Fibroblast of skin of right quadriceps (primary cell): ENCODE measurements around the gene PRIMA1.

ENCODE experiments used
- DNase-seq: peaks from one replicate; pipeline ENCODE4 v3.0.0-alpha.2; 2013

Gene PRIMA1

DNA sequence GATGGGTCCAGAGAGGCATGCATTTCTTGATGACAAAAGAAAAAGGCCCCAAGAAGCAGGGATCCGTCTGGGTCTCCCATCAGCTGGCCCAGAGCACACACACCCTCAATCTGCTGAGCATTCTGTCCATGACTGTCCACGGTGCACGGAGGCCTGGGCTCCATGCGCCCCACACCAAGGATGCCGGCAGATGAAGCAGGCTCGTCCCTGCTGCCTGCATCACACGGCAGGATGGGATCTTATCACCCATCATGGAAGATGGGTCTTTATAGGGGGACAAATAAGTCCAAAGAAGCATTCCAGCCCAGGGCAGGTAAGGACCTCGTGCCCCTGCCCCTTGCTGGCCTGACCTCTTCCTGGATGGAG is 59.7 kb downstream of the PRIMA1 start:
- no peak for DNase-seq

DNA sequence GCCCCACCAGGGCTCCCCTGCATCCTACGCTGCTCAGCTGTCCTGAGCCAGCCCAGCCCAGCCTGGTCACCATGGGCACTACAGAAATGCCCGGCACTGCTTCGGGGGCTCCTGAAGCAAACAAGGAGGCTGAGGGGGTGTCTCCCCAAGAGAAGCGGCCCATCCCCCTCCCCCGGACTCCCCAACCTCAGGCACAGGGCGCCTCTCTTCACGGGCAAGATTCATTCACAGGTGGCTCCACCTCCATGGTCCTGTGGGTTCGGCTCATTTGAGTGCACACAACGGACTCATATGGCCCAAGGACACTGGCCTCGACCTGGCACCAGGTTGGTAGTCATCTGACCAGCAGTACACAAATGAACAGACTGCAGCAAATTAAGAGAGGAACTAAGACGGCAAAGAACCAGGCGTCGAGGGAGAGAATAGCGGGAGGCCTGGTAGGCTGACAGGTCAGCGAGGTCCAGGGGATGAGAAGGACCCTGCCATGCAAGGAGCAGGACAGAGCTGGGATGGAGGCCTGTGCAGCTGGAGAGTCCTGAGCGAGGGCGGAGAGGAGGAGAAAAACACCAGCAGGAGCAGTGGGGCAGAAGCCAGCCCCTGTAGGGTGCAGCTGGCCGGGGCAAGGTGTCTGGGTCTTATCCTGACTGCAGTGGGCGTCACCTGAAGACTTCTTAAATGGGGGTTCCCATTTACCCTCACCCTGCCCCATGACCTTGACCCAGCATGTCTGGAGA is 60.2 kb downstream of the PRIMA1 start:
- DNase-seq = no peak

DNA sequence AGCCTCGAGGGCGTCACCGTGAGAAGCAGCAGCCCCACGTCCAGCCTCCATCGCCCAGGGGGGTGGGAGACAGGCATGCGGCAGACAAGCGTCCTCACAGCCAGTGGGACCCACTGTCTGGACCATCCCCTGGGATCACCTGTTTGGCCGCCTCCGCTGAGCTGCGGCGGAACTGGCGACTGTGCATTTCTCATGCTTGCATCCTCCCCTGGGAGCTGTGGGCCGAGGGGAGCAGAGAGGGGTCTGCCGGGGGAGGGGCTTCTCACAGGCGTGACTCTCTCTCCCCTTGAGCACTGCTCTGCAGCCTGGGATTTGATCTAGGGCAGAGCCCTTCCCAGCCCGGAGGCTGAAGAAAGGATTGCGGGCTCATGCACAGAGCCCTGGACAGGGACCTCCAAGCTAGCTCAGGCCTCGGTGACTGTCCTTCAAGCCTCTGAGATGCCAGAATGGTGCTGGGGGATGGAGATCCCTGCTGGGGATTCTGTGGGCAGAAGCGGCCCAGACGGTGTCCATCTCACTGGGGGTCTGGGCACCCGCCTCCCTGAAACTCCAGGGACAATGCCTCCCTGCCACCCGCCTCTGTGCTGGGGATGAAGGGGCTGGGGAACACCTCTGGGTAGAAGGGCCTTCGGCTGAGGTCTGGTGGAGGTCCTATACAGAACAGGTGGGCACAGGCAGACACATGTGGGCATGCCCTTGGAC is 61.1 kb downstream of the PRIMA1 start:
- no peak for DNase-seq

DNA sequence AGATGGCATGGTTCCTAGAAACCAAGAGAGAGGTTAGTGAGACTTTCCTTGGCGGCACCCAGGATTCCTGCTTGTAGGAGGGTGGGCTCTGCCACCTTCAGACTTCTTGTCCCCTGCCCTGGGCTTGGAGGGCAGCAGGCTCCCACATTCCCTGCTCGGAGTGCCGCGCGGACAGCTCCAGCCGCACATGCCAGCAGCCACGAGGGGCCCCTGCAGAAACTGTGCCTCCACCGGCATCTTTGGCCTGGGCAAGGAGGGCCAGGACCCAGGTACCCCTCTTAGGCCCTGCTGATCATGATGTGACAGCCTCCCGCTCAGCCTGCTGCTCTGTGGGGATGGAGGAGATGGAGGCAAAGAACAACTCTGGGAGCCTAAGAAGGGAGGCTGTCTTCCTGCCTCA is 62.3 kb downstream of the PRIMA1 start:
- no peak for DNase-seq

DNA sequence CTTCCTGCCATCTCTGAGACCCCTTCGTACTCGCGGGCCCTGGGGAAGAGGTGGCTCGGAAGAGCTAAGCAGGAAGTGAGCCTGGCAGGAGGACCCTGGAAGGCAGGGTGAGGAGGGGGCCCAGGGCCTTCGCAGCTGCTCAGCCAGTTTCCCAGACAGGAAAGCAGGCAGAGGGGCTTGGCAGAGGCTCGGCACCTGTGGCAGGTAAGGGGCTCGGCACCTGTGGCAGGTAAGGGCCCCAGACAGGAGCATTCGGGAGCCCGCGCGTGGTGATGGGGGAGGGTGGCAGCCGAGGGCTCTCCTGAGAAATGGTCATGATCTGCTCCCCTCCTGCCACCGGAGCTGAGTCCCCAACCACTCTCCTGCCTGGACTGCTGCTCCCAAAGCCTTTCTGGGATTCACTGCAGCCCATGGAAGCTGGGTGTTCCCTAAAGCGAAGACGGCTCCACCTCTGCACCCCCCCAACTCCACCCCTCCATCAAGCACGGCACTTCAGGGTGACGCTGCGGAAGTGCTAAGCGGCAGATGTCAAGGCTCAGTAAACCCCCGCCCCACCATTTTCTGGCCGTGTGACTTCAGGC is 63.2 kb downstream of the PRIMA1 start:
- no peak for DNase-seq

DNA sequence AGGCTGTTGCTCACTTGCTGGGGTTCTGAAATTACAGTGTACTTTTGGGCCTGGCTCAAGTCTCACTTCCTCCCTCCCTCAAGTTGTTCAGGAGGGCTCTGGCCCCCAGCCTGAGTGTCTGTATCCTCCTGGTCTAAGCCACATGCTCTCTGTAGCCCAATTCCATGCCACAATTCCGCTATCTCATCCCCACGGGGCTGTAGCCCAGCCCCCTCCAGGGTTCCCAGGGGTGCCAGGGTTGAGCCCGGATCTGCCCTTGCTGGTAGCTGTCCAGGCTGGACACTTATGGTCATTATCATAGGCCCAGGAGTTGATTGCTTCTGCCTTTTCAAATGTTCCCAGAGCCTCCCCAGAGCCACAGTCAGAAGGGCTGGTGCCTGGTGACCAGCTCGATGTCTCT is 65.3 kb downstream of the PRIMA1 start:
- DNase-seq = no peak

DNA sequence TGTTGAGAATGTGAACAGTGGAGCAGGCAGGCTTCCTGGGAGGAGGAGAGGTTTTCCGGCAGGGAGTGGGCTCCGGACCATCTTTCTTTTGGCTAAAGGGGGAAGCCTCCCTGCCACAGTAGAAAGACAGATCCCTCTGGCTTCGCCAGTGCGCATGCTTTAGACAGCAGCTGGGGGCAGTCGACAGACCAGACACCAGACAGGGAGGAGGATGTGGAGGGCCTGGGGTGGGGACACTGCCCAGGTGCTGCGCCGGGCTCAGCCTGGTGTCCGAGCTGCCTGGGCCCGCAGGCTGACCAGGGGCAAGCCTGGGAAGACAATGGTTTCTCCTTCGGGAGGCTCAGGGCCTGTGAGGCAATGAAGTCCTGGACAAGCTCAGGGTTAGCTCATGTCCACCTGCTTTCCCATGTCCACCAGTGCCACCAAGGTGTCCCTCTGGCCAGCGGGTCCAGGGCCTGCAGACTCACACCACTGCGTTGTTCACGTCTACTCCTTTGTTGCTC is 67.3 kb downstream of the PRIMA1 start:
- DNase-seq = no peak

DNA sequence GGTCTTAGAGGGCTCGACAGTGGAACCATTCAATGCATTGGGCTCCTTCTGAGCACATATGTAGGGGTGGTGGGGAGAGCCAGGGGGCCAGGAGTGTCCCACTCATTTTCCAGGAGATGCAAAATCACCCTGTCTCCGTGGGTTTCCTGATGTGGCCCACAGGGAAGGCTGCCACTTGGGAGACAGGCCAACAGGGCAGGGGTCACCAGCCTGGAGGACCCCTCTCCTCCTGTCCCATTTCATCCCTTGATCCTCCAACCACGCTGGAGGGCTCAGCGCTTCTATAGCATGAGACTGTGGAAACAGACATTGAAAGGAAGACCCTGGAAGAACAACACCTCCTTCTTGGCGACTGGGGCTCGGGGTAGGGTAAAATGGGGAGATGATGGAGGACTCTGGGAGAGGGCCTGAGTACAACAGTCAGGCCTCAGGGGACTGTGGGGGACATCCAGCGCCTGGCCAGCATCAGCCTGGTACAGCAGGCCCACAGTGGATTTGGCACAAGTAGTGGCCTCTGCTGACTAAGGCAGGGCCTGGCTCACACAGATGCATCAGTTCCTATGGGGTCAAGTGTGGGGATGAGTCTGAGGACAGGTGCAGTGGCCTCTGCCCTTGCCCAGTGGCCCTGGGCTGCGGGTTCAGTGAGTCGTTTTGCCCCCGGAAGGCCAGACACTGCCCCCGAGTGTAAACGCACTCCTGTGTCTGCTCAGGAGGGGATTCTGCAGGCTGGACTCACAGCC is 68.0 kb downstream of the PRIMA1 start:
- no peak for DNase-seq

DNA sequence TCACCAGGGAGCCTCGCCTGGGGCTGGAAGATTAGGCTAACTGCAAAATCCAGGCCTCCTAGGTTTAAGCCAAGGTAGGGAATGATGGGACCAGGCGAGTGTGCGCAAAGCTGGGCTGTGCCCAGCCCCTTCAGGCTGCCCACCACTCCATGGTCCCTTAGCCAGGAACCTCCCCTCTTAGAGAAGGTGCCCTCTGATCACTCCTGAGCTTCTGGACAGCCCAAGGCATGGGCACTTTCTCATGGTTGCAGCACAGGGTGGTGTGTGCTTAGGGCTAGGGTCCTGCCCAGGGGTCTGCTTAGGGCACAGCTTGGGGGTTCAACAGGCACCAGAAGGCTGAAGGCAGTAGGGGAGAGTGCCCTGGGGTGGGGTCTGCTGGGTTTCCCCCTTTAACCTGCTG is 69.0 kb downstream of the PRIMA1 start:
- DNase-seq = no peak

DNA sequence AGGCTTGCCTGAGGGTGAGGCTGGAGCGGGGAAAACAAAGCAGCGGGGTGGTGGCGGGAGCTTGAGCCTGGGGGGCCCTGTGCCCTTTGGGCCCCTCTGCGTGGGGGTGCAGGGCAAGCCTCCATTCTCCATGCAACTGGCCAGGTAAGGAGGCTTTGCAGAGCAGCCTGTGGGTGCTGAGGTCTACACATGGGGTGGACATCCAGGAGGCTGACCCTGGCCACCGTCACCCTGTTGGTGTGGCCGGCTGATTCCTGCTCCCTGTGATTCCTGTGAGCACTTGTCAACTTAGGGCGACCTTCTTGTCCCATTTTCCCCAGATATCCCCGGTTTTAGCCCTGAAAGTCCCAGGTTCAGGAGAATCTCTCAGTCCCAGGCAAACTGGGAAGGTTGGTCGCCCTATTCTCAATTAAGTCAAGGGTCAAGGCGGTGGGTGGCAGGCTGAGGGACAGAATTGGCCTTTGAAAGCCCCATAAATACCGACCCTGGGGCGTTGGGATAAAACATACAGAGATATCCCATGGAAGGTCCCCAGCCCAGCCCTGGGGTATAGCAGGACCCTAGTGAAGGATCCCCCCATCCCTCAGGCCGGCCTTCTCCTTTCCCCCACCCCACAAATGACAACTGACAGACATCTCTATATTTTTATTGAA is 70.5 kb downstream of the PRIMA1 start:
- no peak for DNase-seq

DNA sequence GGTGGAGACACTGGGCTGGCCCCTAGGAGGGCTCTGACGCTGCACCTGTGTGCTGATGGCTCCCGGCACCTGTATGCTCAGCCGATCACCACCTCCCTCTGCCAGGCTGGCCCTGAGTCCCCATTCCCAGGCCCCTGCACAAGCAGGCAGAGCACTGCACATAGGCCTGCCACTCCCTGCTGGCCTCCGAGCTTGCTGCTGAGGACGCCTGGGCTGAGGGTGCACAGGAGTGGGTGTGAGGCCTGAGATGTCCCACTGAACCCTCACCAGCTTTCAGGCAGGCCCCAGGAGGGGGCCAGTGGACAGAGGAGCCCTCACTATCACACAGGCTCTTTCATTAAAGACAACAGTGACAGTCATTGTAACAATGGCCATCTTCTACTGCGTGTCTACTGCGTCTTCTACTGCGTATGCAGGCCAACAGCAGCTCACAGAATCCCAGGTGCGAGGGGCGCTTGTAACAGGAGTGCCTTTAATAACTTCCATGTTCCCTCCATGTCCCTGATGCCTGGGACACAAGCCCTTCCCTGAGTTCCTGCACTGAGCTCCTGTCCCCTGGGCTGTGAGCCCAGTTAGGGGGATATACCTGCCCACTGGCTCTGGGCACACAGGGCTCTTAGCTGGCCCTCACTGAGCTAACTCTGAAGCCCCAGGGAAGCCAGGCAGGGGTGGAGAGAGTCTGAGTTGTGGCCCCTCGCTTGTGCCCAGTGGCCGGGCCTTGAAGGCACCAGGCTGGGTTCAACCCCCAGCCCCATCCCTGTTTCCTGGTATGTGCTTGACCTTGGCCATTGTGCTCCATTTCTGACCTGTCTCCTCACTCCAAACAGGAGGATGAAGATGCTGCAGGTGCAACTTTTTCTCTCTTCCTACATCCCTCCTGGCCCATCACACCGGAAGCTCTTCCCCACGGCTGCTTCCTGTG is 71.3 kb downstream of the PRIMA1 start:
- no peak for DNase-seq

DNA sequence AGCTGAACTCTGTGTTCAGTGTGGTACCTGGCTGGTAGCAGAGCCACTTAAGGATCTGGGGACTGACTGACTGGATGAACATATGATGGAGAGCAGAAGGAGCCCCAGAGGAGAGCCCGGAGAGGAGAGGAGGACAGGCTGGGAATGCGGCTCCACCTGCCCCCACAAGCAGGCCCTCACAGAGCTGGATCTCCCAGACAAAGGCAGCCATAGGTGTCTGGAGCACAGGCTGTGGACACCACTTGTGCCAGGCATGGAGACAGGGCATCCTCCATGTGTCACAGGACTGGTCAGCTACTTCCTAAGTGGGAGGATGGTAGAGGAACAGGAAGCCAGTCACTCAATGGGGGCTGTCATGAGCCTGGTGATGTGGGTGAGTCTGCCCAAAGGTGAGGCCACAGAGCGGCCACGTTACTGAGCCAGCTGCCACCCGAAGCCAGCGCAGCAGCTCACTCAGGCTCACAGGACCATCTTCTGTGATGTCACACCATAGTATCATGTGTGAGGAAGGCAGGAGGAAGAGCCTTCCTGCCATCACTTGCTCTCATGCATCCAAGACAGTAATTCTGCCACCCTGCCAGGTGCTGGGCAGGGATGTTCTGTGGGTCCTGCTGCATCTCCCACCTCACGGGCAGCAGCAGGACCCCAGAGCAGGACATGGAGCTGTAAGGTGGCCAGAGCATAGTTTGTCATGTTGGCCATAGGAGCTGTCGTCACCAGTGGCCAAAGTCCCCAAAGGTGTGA is 72.1 kb downstream of the PRIMA1 start:
- DNase-seq = no peak

DNA sequence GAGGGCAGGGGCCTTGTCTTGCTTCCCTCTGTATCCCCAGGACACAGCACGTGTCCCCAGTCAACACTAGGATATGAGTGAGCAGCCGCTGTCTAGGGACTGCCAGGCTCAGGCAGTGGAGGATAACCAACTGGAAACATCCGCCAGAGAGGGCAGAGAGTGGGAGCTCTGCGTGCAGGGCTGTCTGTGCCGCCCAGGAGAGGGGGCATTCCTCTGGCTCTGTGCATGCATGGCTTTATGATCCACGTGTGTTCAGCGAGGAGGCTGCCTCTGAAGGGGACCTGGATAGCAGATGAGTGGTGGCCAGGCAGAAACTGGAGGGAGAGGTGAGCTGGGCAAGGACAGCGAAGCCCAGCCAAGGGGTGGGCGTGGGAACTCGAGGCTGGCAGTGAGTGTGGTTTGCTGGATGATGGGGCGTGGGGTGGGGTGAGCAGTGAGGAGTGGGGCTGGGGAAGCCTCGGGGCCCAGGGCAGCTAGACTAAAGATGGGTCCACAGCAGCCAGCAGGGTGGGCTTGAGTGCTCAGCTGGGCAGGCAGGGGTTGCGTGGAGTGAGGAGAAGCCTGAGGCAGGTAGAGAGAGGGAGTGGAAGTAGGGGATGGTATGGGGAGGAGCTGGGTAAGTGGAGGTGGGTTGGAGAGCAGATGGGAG is 72.9 kb downstream of the PRIMA1 start:
- DNase-seq = no peak

DNA sequence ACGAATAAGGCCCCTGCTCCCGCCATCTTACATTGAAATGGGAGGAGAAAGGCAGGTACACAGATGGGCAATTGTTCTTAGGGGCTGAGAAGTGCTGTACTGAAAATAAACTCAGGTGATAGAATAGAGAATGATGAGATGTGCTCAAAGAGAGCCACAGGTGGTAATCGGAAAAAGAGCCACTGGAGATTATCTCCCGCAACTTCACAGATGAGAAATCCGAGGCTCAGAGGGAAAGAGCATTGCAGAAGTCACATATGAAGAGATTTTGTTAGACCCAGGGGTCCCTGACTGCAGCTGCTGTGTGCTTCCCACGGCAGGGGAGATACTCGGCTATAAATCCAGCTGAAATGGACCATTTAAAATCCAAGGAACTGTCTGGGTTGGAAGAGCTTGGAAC is 73.7 kb downstream of the PRIMA1 start:
- no peak for DNase-seq

DNA sequence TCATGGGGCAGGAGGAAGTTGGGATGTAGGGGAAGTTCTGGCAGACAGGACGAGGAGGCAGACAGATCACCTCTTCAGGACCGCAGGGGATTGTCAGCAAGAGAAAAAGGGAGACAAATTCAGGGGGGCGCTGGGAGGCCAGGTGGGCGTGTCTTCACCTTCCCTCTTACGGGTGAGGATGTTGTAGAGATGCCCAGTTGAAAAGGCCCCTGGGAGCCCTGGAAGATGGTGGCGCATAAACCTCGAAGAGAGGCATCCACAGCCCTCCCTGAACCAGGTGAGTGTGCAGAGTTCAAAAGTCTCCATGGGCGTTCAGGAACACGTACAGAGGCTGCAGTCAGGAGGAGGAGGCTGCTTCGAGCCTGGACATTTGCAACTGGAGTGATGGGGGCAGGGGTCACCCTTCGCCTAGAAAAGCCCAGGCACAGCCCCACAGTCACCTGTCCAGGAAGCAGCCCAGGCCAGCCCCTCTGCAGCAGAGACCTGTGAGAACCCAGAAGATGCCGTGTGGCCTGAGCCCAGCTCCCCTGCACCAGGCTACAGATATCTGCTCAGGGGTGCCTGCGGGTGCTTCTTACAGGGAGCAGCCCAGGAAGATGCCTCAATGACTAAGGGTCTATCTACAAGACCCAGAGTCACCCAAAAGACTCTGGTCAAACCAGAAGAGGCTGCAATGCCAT is 74.4 kb downstream of the PRIMA1 start:
- DNase-seq = no peak

DNA sequence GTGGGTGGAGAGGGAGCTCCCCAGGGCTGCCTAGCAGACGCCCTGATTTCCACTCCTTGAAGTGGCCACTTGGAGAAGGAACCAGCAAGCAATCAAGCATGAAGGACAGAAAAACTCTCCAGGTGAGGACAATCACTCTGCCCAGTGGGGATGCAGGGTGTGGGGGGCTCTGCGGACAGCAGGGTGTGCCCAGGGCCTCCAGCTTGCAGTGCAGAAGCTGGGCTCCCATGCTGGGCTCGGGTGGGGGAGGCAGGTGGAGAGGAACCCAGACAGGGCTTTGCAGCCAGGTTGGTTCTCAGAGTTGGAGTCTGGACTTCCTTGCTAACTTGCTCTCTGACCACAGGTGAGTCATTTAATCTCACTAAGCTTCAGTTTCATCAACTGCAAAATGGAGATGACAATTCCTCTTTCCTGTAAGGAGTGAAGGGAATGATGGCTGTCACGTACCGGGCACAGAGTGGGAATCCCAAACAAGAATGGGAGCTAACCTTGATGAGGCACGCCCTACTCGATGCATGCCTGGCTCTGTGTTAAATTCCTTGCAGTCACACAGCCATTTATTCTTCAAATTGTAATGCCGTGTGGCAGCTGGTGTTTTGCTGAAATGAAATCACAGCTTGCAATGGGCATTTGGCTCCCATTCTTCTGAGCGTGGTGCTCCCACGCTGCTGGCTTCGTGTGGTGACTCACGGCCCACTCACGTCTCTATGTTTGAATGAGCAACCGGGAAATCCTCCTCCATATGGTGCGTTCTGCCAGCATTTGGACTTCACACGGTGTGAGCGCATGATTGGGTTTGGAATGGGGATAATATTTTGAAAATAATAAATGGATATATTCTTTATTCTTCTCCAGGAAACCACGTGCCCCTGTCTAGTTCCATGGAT is 75.2 kb downstream of the PRIMA1 start:
- DNase-seq = no peak

DNA sequence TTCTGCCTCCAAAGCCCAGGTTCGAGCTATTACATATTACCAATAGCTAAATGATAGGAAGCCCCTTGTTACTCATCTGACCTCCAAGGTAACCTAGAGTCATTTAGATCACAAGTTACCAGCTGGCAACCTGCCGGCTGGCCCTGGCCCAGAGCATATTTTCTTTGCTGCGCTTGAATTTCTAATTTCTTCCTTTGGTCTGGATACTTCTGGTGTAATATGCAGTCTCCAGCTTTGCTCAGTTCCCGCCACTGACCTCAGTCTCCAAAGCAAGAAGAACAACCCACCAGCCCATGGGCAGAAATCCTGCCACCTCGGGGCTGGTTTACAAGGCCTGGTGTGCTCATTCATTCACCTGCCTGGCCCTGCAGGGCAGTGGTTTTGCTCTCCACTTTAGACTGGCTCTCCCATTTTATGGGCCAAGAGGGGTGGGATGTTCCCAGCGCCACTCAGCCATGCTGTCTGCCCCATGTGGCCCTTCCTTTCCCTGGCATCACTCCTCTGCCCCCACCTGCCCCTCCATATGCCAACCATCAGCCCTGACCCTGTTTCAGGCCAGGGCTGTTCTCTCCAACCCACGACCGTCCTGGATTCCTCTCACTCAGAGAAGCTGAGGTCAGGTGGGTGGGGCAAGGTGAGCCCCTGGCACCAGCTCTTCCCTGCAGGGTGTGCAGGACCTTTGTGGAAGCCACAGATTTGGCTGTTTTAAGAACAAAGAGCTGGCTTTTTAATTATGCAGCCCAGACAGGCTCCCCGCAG is 76.0 kb downstream of the PRIMA1 start:
- no peak for DNase-seq

DNA sequence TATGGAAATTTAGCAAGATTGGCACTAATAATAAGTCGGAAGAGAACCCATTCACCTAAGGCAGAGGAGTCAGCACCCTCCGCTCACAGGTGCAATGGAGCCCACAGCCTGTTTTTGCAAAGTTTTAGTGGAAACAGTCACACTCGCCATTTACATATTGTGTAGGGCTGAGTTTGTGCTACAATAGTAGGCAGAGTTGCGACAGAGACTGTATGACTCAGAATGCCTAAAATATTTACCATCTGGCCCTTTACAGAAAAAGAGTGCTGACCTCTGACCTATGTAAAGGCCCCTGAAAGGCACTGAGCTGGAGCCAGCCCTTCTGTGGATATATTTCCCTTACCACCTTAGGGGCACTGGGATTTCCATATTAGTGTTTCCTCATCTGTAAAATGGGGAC is 79.0 kb downstream of the PRIMA1 start:
- no peak for DNase-seq
